ENCODE measurements around the gene EFNA4.

DNA sequence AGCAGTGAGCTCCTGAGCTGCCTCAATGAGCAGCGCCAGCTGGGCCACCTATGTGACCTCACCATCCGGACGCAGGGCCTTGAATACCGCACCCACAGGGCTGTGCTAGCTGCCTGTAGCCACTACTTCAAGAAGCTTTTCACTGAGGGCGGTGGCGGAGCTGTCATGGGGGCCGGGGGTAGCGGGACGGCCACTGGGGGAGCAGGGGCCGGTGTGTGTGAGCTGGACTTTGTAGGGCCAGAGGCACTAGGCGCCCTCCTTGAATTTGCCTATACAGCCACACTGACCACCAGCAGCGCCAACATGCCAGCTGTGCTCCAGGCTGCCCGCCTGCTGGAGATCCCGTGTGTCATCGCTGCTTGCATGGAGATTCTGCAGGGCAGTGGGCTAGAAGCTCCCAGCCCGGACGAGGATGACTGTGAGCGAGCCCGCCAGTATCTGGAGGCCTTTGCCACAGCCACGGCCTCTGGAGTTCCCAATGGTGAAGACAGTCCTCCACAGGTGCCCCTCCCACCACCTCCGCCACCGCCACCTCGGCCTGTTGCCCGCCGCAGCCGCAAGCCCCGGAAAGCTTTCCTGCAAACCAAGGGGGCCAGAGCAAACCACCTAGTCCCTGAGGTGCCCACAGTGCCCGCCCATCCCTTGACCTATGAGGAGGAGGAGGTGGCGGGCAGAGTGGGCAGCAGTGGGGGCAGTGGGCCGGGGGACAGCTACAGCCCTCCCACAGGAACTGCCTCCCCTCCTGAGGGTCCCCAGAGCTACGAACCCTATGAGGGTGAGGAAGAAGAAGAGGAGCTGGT is 48.6 kb upstream of the EFNA4 start:
- TF ChIP-seq POLR2A (IDR thresholded peaks at IDR 0.05), result no peak
- TF ChIP-seq POLR2AphosphoS5 (IDR thresholded peaks at IDR 0.05), result no peak
